Non-pigmented ciliary epithelial cell (primary cell): ENCODE results near the gene RNF125.
A peak's percentile ranks its signal among the peaks of the same experiment; 100 is the strongest.
"Not testable (repeated sequence)": the region's sequence is repeated elsewhere in the genome, so short reads cannot be mapped to it uniquely, and the experiment has no call there.

Source experiments
- DNase-seq: peaks from one replicate; pipeline ENCODE4 v3.0.0-alpha.2; 2010; ENCODE audit warnings: low read depth

RNF125 gene

DNA sequence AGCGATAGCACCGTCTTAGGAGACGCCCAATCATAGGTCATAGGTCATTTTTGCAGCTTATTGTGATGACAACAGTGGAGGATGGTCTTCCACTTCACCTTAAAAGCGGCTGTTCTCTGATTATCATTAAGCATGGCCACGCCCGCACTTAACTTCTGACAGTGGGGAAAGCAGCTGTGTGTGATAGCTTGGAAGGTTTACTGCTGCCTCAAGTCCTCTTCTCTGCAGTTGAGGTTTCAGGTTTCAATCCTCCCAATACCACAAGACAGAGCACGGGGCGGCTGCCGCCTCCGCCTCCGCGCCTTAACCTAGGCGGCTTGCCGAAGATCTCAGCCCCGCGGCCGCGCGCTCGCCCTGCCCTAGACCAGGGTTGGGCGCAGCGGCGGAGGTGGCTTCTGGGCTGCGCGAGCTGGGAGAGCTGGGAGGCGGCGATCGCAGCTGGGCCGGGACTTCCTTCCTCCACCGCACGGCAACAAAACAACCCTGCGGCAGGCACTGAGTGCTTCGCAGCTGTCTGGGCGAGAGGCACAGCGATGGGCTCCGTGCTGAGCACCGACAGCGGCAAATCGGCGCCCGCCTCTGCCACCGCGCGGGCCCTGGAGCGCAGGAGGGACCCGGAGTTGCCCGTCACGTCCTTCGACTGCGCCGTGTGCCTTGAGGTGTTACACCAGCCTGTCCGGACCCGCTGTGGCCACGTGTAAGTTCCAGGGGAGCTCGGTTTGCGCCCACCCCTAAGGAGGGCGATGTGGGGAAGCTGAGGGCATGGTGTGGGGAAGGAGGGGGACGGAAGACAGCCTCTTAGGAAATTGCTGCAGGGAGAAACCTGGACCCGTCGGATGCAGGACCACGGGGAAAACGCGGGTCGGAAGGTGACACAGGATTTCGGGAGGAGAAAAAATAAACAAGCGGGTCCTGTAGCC, at the start of gene RNF125:
Gene RNF125, plus strand, starts transcription at position 495 of the 920 bp plus-strand sequence. Its CDS starts 39 bp downstream, at position 534.
- DNase-seq, result peak; percentile 55

DNA sequence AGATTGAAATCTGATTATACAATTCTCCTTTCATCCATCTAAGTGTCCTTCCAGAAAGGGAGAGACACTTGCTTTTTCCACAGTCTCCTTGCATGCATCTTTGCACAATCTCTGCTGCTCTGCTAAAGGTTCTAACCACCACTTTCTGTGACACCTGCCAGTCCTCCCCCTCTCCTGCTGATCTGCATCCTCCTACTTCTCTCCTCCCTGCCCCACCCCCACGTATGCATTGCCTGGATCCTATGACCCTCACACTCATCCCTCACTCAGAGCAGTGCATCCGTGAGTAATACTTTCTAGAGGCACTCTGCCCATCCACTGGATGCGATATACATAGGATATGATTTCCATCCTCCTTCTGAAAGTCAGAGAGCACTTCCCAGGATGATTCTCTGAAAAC, 48.0 kb upstream of the RNF125 start:
- DNase-seq, result no peak

DNA sequence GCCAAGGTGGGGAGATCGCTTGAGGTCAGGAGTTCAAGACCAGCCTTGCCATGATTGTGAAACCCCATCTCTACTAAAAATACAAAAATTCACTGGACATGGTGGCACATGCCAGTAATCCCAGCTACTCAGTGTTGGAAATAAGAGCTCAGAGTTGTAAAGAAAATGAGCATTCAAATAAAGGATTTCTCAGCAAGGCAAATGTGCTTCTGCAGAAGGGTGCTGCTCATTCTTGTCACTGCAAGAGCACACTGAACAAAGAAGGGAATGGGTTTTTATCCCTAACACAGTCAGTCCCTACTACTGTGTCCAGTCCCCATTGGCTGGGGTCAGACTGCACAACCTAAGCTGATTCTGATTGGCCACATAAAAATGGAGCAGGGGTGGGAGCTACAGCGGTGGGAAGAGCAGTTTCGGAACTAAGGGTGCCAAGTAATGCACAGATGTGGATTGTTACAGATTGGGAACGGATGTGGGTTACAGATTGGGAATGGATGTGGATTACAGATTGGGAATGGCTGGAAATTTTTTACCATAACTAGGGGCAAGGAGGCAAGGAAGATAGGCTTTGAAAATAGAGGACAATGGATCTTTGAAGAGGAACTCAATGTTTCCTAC, 44.6 kb upstream of the RNF125 start:
- no peak for DNase-seq

DNA sequence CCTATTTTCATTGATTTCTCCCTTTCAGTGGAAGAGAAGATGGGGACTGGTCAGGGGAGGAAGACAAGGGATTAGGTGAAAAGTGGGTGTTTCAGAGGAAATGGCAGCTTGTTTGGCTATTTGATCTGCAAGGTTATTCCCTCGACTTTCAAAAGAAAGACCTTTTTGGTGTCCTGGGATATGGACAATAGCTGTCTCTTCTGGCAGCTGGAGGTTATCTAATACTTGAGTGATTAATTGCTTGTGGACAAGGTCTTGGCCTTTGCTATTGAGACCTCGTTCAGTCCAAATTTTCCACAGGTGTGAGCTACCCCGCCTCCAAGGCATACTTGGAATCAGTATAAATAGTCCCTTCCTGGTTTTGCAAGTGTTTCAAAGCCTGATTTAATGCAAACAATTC, 42.4 kb upstream of the RNF125 start:
- no peak for DNase-seq

DNA sequence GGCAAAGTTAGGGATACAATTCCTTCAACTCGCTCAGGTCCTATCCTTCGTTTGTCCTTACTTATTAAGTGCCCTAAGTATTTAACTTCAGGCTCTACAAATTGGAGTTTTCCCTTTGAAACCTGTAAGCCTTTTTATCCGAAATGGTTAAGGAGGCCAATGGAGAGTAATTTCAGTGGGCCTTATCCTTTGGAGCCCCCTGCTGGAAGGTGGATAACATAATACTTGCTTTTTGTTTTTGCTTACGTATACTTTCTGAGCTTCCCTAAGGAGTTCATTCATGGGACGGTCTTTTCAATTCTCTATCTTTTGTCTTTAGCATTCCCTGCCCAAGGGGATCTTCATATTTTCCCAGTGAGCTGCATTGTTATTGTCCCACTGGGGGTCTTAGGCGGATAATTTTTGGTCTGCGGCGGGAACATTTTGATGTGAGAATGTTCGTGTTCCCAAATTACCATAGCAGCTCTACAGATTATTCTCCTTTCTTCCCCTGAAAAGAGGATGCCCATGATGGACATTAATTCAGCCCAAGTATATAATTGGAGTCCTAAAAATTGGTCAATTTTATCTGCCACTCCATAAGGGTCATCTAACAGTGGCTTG, 41.3 kb upstream of the RNF125 start:
- peak; percentile 11 for DNase-seq

DNA sequence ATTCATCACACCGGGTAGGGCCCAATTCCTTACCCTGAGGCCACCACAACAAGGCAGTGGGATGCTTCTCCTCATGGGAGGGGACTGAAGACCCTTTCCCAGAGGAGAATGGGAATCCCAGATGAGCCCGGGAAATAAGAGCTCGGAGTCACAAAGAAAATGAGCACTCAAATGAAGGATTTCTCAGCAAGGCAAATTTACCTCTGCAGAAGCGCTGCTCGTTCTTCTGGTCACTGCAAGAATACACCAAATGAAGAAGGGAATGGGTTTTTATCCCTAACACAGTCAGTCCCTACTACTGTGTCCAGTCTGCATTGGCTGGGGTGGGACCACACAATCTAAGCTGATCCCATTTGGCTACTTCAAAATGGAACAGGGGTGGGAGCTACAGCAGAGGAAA, 40.0 kb upstream of the RNF125 start:
- no peak for DNase-seq

DNA sequence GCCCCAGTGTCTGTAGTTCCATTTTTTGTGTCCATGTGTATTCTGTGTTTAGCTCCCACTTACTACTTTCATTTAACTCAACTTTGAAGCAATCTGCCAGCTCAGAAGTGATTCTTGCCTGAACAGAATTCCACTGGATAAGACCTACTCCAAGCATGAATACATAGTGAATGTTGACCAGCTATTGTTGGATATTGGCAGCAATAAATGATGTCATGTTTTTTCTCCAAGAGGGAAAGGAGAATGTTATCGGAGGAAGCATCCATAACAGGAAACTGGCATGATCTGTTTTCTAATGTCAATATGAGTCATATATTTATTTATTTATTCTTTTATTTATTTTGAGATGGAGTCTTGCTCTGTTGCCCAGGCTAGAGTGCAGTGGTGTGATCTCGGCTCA, 38.9 kb upstream of the RNF125 start:
- no peak for DNase-seq

DNA sequence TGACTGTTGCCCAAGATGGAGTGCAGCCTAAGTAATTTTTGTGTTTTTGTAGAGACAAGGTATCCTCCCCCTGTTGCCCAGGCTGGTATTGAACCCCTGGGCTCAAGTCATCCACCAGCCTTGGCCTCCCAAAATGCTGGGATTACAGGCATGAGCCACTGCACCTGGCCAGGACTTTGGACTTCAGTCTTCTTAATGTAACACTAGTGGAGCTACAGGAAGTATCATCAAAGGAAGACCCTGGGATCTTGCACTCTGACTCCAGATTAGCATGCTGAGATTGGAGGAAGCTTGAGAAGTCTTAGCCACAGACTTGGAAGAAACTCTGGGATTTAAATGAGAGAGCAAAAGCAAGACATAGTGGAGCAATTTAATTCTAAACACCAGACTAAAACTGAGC, 37.8 kb upstream of the RNF125 start:
- no peak for DNase-seq

DNA sequence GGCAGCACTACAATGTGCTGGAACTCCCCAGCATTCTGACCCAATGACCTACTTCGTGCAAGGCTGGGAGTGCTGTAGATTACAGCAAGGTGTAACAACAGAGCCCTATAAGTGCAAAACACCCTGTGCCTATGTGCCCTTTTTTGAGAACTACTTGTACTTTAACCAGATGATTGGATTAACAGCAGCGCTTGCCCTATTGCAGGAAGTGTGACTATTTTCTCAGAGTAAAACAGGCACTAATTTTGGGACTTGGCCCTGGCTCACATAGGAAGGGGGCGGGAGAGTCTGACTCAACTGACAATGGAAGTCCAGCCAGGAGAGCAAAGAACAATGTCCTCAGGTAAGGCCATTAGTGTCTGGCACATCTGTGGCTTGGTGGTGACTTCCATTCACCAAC, 35.6 kb upstream of the RNF125 start:
- DNase-seq, result no peak

DNA sequence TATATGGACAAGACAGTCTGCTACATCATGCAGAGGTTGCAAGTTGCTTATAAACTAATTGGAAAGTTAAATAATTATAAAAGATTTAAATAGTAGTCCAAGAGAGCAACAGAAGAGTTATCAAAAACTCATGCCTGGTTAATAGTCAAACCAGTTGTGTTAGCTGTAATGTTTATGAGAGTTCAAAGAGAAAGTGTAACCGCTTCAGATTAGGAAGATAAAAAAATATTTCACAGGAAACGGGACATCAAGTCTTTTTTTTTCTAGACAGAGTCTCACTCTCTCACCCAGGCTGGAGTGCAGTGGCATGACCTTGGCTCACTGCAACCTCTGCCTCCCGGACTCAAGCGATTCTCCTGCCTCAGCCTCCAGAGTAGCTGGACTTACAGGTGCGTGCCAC, 34.6 kb upstream of the RNF125 start:
- DNase-seq, result no peak

DNA sequence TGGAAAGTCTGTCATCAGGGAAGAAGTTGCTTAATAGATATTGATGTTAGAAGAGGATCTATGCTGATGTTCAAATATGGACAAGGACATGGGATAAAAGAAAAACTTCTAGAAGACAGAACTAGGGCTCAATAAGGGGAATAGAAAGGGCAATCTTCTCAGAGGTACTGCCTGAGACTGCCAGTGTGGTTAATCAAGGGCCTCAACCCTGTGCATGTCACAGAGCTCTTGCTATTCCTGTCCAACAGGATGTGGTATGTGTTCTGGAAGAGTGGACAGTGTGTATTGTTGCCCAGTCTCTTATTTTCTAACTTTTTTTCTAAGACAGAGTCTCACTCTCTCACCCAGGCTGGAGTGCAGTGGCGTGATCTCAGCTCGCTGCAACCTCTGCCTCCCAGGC, 27.8 kb upstream of the RNF125 start:
- no peak for DNase-seq

DNA sequence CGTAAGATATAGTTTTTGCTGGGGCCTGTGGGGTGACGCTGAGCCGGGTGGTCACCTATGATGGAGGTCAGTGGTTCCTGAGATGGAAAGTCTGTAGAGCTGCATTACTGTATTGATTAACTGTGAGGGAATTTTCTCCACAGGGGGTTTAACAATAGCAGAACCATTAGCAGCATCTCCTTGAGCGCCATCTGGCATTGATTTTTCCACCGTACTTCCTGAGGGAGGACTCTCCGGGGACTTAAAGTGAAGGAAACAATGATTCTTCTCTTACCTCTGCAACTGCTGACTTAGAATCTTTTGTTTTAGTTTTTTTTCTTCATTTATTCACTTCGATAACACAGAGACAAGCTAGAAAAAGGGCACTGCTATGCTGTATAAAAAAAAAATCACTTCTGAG, 22.6 kb upstream of the RNF125 start:
- DNase-seq, result no peak

DNA sequence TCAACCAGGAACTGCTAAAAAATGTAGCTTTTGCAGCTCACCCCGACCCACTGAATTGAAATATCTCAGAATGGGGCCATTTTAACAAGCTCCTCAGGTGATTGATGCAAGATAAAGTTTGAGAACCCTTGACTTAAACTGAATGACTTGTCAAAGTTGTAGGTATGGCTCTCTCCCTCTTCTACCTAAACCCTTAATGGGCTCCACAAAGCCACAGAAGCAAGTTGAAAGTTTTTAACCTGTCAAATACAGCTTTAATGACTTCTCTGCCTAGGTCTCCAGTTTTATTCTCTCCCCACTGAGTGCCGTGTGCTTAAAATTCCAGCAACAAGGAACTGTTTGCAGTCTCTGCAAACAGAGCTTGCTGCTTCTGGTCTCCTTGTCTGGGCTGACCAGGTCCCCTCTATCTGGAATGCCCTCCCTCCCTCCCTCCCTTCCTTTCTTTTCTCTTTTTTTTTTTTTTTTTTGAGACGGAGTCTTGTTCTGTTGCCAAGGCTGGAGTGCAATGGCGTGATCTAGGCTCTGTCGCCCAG, 19.7 kb upstream of the RNF125 start:
- DNase-seq, result no peak

DNA sequence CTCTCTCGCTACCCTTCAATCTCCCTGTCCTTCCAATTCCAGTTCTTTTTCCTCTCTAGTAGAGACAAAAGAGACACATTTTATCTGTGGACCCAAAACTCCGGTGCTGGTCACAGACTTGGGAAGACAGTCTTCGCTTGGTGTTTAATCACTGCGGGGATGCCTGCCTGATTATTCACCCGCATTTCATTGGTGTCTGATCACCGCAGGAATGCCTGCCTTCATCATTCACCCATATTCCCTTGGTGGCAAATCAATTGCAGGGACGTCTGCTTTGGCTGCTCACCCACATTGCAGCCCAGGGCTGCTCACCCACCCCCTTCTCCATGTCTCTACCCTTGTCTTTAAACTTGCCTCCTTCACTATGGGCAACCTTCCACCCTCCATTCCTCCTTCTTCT, 17.5 kb upstream of the RNF125 start:
- not testable (repeated sequence) for DNase-seq

DNA sequence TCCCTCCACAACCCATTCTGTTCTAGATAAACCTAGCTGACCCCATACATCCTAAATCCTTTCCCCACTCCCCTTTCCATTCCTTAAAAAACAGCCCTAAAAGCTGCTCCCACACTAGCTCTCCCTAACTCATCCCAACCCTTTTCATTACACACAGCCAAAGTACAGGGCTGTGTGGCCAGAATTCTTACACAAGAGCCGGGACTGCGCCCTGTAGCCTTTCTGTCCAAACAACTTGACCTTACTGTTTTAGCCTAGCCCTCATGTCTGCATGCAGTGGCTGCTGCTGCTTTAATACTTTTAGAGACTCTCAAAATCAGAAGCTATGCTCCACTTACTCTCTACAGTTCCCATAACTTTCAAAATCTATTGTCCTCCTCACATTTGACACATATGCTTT, 14.8 kb upstream of the RNF125 start:
- not testable (repeated sequence) for DNase-seq

DNA sequence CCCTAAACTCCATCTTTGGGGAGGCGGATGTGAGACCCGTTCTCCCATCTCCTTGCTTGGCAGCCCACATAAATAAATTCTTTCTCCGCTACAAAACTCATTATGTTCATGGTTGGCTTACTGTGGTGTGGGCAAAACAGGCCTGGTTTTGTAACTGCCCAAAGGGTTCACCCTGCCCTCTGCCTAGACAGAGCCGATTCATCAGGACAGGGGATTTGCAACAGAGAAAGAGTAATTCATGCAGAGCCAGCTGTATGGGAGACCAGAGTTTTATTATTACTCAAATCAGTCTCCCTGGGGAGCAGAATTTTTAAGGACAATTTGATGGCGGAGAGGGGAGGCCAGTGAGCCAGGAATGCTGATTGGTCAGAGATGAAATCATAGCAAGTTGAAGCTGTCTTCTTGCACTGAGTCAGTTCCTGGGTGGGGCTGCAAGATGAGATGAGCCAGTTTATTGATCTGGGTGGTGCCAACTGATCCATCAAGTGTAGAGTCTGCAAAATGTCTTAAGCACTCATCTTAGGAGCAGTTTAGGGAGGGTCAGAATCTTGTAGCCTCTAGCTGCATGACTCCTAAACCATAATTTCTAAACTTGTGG, 8.4 kb upstream of the RNF125 start:
- no peak for DNase-seq

DNA sequence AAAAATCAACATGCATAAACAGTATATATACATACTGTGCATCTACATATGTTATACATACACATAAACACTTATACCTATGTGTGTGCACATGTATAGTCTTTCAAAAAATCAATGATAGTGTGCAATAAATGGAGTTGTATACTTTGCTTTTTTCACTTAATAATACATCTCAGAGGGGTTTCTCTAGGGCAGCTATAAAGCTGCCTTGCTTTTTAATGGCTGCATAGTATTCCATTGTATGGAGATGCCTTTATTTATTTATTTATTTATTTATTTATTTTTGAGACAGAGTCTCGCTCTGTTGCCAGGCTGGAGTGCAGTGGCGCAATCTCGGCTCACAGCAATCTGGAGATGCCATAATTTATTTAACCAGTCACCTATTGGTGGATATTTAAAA, 7.4 kb upstream of the RNF125 start:
- no peak for DNase-seq

DNA sequence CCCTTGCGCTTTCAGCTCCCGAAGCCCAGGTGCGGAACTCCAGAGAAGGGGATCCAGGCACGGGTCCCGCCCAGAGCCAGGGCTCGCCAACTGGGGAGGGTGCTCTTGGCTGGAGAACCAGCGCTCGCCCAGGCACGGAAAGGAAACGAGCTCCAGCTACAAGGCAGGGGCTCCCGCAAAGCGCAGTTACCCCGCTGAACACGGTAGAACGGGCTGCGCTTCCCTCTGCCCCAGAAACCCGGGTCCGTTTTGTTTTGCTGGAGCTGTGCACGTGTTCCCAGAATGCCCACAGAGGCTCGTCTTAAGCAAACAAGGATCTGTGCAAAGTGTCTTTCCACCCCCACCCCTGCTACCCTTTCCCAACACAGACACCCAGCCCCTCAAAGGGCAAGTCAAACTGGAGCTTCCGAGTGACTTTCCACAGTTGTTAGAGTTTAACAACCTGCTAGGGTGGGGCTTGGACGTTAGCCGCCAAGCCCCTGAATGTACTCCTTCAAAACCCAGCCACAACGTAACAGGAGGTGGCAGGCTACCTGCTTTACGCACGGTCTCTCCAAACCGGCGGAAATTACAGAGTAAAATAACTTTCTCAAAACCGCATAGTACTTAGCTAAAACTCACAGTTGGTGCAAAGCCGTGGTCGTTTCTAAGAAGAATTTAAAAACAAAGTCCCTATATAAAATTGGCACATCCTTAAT, 775 bp downstream of the RNF125 start:
- DNase-seq, result no peak

DNA sequence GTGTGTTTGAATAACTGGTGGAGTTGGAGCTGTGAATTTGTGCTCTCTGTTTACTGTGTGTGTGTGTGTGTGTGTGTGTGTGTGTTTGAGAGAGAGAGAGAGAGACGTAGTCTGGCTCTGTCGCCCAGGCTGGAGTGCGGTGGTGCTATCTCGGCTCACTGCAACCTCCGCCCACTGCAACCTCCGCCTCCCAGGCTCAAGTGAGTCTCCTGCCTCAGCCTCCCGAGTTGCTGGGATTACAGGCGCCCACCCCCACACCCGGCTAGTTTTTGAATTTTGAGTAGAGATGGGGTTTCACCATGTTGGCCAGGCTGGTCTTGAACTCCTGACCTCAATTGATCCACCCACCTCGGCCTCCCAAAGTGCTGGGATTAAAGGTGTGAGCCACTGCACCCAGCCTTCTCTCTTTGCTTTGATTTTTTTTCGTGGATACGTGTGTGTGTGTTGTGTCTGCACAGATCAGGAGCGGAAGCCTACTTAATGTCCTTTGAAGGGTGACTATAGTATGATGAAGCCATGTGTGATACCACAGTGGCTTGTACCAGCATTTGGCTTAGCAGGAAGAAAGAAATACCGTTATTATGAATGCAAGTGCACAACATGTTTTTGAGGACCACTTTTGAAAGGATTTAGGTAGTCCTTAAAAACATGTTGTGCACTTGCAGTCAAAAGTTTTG, 1.5 kb downstream of the RNF125 start:
- not testable (repeated sequence) for DNase-seq

DNA sequence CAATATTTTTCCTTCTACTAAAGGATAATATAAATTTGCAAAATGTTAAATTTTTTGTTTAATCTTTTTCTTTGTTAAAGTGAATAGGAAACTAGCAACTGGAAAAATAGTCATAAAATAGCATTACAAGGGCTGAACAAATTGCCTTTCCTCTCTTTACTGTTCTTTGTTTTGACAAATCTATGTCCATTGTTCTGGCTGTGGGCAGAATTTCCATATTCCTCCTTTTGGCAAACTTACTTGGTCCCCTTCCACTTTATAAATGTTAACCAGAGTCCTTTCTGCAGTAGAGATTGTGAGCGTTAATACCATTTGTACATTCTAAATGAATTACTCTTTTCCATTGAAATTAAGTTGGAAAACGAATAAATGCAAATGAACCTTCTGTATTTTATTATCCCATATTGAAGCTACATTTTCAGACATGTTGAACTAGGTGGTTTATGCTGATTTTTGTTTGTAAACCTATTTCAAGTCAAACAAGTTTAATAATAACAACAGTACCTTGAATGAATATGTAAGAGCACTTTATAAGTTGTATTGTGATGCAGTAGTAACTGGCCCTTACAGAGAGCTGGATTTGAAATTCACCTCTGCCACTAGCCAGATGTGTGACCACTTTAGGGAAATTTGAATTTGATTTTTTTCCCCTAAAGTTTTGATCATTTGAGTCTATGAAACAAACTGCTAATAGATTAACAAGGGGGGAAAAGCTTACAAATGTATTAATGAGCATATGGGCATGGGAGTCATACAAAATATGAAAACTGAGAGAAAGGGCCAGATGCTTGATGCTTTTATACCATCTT, 3.3 kb downstream of the RNF125 start:
- DNase-seq, result no peak
